A549 (cell line): ENCODE data around the gene TP53TG5.

Experiments
- CBX8 ChIP-seq: fragments of 200-600 bp; sonication (generic); IDR thresholded peaks from 2 replicates; pipeline ENCODE4 v1.6.1; 2016
- TF ChIP-seq, protein P1 (sequence below): fragments of >200 bp; sonication (Bioruptor Twin); formaldehyde crosslinking; IDR thresholded peaks from 3 replicates; pipeline ENCODE4 v1.5.1; 2016

DNA sequence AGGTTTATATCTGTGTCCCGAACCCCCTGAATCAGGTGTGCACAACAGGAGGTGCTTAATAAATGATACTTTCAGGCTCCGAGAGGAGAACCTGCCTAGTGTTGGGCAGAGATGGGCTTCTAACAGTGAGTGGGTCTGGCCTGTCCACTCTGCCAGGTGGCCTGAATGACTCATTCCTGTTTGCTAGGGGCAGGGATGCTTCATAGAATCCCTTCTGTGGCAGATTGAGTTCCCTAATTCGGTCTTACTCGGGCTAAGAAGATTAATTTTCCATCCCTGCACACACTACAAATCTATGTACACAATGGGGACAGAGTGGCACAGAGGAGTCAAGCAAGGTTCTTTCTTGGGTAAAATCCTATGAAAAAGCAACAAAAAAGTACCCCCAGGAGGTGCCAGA is 49.7 kb downstream of the TP53TG5 start:
- TF ChIP-seq, protein P1, sequence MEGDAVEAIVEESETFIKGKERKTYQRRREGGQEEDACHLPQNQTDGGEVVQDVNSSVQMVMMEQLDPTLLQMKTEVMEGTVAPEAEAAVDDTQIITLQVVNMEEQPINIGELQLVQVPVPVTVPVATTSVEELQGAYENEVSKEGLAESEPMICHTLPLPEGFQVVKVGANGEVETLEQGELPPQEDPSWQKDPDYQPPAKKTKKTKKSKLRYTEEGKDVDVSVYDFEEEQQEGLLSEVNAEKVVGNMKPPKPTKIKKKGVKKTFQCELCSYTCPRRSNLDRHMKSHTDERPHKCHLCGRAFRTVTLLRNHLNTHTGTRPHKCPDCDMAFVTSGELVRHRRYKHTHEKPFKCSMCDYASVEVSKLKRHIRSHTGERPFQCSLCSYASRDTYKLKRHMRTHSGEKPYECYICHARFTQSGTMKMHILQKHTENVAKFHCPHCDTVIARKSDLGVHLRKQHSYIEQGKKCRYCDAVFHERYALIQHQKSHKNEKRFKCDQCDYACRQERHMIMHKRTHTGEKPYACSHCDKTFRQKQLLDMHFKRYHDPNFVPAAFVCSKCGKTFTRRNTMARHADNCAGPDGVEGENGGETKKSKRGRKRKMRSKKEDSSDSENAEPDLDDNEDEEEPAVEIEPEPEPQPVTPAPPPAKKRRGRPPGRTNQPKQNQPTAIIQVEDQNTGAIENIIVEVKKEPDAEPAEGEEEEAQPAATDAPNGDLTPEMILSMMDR: no peak
- TF ChIP-seq CBX8: no peak
